Right atrium auricular region (tissue), 2 donors: Measurements from ENCODE around the gene ZNF608. TPM values are rescaled to one million over a fixed set of nuclear protein-coding genes. Genes with fewer than 3 reads are reported as not detected.

ENCODE experiments used
- DNase-seq: peaks from one replicate; pipeline ENCODE4 v3.0.0-alpha.2; 2019; ENCODE audit warnings: low spot score
- H3K27ac ChIP-seq, 2 donors: fragments of 200-600 bp; sonication (generic); 1 replicate in 1 of 2; 2 replicates in 1 of 2; pipeline ENCODE4 v1.5.1; 2016 to 2019
- H3K27me3 ChIP-seq, 2 donors: fragments of 200-600 bp; sonication (generic); one replicate each; pipeline versions ENCODE4 v1.5.1 to v1.6.0; 2017 to 2019
- H3K36me3 ChIP-seq: fragments of 200-600 bp; sonication (generic); one replicate; pipeline ENCODE4 v1.5.1; 2016
- H3K4me1 ChIP-seq, 2 donors: fragments of 200-600 bp; sonication (generic); one replicate each; pipeline versions ENCODE4 v1.5.1 to v1.6.0; 2017 to 2019
- H3K4me3 ChIP-seq, 2 donors: fragments of 200-600 bp; sonication (generic); 1 replicate in 1 of 2; 2 replicates in 1 of 2; pipeline ENCODE4 v1.5.1; 2017 to 2019; ENCODE audit warnings: mild to moderate bottlenecking in 1 of 2, moderate library complexity in 1 of 2
- H3K9me3 ChIP-seq, 2 donors: fragments of 200-600 bp; sonication (generic); one replicate each; pipeline ENCODE4 v1.5.1; 2019
- CTCF ChIP-seq, 2 donors: fragments of 200-600 bp; sonication (generic); IDR thresholded peaks; one replicate each; pipeline ENCODE4 v1.5.1; 2019; ENCODE audit warnings: antibody characterized with exemption in 2 of 2
- total RNA-seq, 2 donors: library from RNA; depleted of rRNA; stranded (reverse); fragments of >200 nt; gene quantifications; one replicate each; pipeline ENCODE4 v1.1.0, GENCODE V29; 2016

The ZNF608 gene
- total RNA-seq, 2 donors from 2014 or later = 29.4 to 38.7 TPM

GRCh38 chr5:124789104-124789605 is 42.7 kb upstream of the ZNF608 start:
- H3K4me1 ChIP-seq = no peaks in the 10 kb centered on the region
- TF ChIP-seq CTCF (IDR thresholded peaks at IDR 0.05) = no peak

GRCh38 chr5:124783794-124784193 is 37.4 kb upstream of the ZNF608 start:
- no peak for TF ChIP-seq CTCF (IDR thresholded peaks at IDR 0.05)
- H3K4me1 ChIP-seq = no peaks in the 10 kb centered on the region
- no peaks in the 10 kb centered on the region for H3K36me3 ChIP-seq
- no peak overlapping the region for H3K4me3 ChIP-seq
- no peaks in the 10 kb centered on the region for H3K9me3 ChIP-seq
- no peak for DNase-seq
- H3K27ac ChIP-seq = no peak overlapping the region
- H3K27me3 ChIP-seq = no peaks in the 10 kb centered on the region

More at GRCh38 chr5:124789104-124789605, 42.7 kb upstream of the ZNF608 start:
- H3K36me3 ChIP-seq = no peaks in the 10 kb centered on the region
- no peaks in the 10 kb centered on the region for H3K27me3 ChIP-seq
- no peaks in the 10 kb centered on the region for H3K9me3 ChIP-seq
- no peak for DNase-seq
- no peak overlapping the region for H3K27ac ChIP-seq
- no peak overlapping the region for H3K4me3 ChIP-seq

- H3K4me1 ChIP-seq = no peaks in the 10 kb centered on the region
- no peak for TF ChIP-seq CTCF (IDR thresholded peaks at IDR 0.05)
Observed at GRCh38 chr5:124783285-124783684, 36.8 kb upstream of the ZNF608 start.

GRCh38 chr5:124782262-124782661 is 35.8 kb upstream of the ZNF608 start:
- Histone ChIP-seq H3K27me3 (no peaks in the 10 kb centered on the region), H3K27ac (no peak overlapping the region), H3K4me1 (no peaks in the 10 kb centered on the region), H3K4me3 (no peak overlapping the region), H3K9me3 (no peaks in the 10 kb centered on the region), H3K36me3 (no peaks in the 10 kb centered on the region)
- no peak for DNase-seq
- TF ChIP-seq CTCF (IDR thresholded peaks at IDR 0.05) = no peak

More at GRCh38 chr5:124783285-124783684, 36.8 kb upstream of the ZNF608 start:
- H3K27ac ChIP-seq = no peak overlapping the region
- H3K36me3 ChIP-seq = no peaks in the 10 kb centered on the region
- H3K4me3 ChIP-seq = no peak overlapping the region
- no peaks in the 10 kb centered on the region for H3K27me3 ChIP-seq
- no peak for DNase-seq
- no peaks in the 10 kb centered on the region for H3K9me3 ChIP-seq

GRCh38 chr5:124780011-124780410 is 33.6 kb upstream of the ZNF608 start:
- Histone ChIP-seq H3K27ac (no peak overlapping the region), H3K4me3 (no peak overlapping the region), H3K36me3 (no peaks in the 10 kb centered on the region)

More at GRCh38 chr5:124780011-124780410, 33.6 kb upstream of the ZNF608 start:
- H3K9me3 ChIP-seq = no peaks in the 10 kb centered on the region
- no peak for TF ChIP-seq CTCF (IDR thresholded peaks at IDR 0.05)
- DNase-seq = no peak
- no peaks in the 10 kb centered on the region for H3K4me1 ChIP-seq
- no peaks in the 10 kb centered on the region for H3K27me3 ChIP-seq
